Transverse colon (tissue), 4 donors: Measurements from ENCODE around the gene PRKCH.

Experiments
- CTCF ChIP-seq, 5 experiments: fragments of 200-600 bp in 3 of 5; fragments of 450-650 bp in 2 of 5; sonication (generic) in 3 of 5; IDR thresholded peaks; 1 replicate in 2 of 5; 2 replicates in 3 of 5; pipeline ENCODE4 v1.5.1; 2016 to 2017; ENCODE audit warnings: antibody characterized with exemption in 5 of 5, inconsistent platforms in 3 of 5, mild to moderate bottlenecking in 2 of 5, moderate library complexity in 1 of 5
- POLR2A ChIP-seq: fragments of 450-650 bp; IDR thresholded peaks from one replicate; pipeline ENCODE4 v1.6.1; 2016; ENCODE audit warnings: antibody characterized with exemption, mild to moderate bottlenecking, moderate library complexity
- POLR2AphosphoS5 ChIP-seq, 3 donors: sonication (generic); formaldehyde crosslinking; IDR thresholded peaks; one replicate each; pipeline ENCODE4 v1.6.1; 2016; ENCODE audit warnings: antibody characterized with exemption in 3 of 3

DNA sequence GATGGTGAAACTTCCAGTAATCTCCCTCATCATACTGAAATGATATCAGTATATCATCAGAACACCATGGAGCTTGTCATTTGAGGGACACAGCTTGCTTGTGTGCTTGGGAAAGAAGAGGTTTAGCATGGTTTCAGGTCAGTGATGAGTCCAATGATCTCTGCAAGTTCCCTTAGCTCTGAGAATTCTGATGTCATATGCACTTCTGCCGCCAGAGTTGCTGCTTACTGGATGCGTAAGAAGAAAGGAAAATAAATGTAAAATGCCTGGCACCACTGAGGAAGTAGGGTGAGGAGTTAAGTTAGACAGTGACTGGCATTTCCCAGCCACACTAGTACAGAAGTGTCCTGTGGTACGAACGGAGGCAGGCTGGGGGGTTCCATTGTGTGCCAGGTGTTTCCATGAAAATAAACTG, 22.6 kb downstream of the PRKCH start:
- TF ChIP-seq CTCF (IDR thresholded peaks at IDR 0.05) (no peak), POLR2A (no peak), POLR2AphosphoS5 (IDR thresholded peaks at IDR 0.05) (no peak)
